ENCODE results near the gene DIO1.
A peak's percentile ranks its signal among the peaks of the same experiment; 100 is the strongest.

Gene DIO1

GRCh38 chr1:53945183-53945432, 51.1 kb downstream of the DIO1 start:
- CTCF ChIA-PET: no interaction called here
- POLR2A ChIA-PET (ENCODE audit: low non-redundant PET): interaction anchor here (0.9 kb wide), 1 partner anchor 107 kb away, joined by 4 read pairs; the partner anchor contains the start of gene NDC1

GRCh38 chr1:53945433-53946251, 51.7 kb downstream of the DIO1 start, which contains the start of gene IFT25:
TSS of gene IFT25 (minus strand) at chr1:53945699. CDS start at chr1:53940082, 5,617 bp downstream.
- DNase-seq (ENCODE audit: low spot score): peak; percentile 96
- ChIA-PET POLR2A (ENCODE audit: low non-redundant PET) (interaction anchor here (0.9 kb wide), 2 partner anchors 56 to 107 kb away, joined by 3 to 4 read pairs; partner anchors contain the start of genes NDC1 and YIPF1), CTCF (interaction anchor here (0.9 to 1.3 kb wide), 3 partner anchors 14 to 76 kb away, joined by 3 read pairs; no protein-coding TSS in a partner anchor)
- peak within 1 kb of the TSS; percentile 90 for H3K27ac ChIP-seq
- TF ChIP-seq, protein P1, sequence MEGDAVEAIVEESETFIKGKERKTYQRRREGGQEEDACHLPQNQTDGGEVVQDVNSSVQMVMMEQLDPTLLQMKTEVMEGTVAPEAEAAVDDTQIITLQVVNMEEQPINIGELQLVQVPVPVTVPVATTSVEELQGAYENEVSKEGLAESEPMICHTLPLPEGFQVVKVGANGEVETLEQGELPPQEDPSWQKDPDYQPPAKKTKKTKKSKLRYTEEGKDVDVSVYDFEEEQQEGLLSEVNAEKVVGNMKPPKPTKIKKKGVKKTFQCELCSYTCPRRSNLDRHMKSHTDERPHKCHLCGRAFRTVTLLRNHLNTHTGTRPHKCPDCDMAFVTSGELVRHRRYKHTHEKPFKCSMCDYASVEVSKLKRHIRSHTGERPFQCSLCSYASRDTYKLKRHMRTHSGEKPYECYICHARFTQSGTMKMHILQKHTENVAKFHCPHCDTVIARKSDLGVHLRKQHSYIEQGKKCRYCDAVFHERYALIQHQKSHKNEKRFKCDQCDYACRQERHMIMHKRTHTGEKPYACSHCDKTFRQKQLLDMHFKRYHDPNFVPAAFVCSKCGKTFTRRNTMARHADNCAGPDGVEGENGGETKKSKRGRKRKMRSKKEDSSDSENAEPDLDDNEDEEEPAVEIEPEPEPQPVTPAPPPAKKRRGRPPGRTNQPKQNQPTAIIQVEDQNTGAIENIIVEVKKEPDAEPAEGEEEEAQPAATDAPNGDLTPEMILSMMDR (conservative IDR thresholded peaks at IDR 0.05; ENCODE audit: low read depth): no peak

More at GRCh38 chr1:53945183-53945432, 51.1 kb downstream of the DIO1 start:
- H3K27ac ChIP-seq: peak overlapping the region; percentile 90
- TF ChIP-seq, protein P1 (conservative IDR thresholded peaks at IDR 0.05; ENCODE audit: low read depth): no peak
- DNase-seq (ENCODE audit: low spot score): no peak

DNA sequence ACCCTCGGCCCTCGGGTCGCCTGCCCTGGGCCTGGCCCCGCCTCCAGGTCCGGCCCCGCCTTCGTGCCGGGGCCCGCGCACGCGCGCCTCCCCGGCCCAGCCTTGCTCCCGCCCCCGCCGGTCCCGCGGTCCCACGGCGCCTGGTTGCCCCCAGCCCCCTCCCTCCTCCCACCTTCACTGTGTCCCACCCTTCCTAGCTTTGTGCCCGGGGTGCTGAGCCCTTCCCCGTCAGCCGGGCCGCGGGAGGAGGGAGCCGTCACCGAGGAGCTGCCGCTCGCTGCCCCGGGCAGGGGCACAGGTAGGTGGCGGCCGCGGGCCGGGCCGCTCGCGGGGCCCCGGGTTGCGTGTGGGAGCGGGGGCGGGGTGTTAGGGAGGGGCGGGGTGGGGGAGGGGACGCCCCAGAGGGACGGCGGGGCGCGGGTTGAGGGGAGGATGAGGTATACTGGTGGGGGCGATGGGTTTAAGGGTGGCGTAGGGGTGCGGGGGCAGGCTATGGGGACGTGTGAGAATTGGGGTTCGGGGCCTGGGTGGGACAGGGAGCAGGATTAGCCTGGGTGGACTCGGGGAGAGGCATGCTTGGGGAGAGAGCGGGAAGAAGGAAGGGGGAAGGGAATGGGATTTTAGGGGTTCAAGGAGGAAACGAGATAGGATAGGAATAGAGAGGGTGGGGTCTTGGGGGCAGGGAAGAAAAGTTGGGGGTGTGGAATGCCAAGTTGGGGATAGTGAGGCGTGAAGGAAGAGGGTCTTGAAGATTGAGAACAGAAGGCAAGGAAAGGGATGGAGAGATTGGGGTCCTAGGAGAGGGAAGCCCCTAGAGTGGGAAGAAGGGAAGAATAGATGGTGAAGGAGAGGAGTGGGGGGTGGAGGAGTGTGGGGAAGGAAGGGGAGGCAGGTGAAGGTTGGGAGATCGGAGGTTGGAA, 52.5 kb downstream of the DIO1 start, which contains the start of gene LRRC42:
Gene LRRC42, plus strand, starts transcription at position 99 of the 920 bp plus-strand sequence. CDS start 5,650 bp downstream, outside the sequence.
- CTCF ChIA-PET: interaction anchor here (0.9 to 1.3 kb wide), 3 partner anchors 13 to 75 kb away, joined by 3 read pairs; no protein-coding TSS in a partner anchor
- POLR2A ChIA-PET (ENCODE audit: low non-redundant PET): interaction anchor here (0.6 to 0.9 kb wide), 2 partner anchors 57 to 1281 kb away, joined by 3 to 13 read pairs; partner anchors contain the start of gene YIPF1
- DNase-seq (ENCODE audit: low spot score): peak; percentile 93
- TF ChIP-seq, protein P1 (conservative IDR thresholded peaks at IDR 0.05; ENCODE audit: low read depth): peak; percentile 54
- peak within 1 kb of the TSS; percentile 90 for H3K27ac ChIP-seq

GRCh38 chr1:53947172-53947907, 53.4 kb downstream of the DIO1 start:
- TF ChIP-seq, protein P1 (conservative IDR thresholded peaks at IDR 0.05; ENCODE audit: low read depth): no peak
- DNase-seq (ENCODE audit: low spot score): no peak
- POLR2A ChIA-PET (ENCODE audit: low non-redundant PET): no interaction called here
- CTCF ChIA-PET: interaction anchor here (0.6 kb wide), 1 partner anchor 62 kb away, joined by 3 read pairs; no protein-coding TSS in a partner anchor
- H3K27ac ChIP-seq: peak overlapping the region; percentile 90

GRCh38 chr1:53948291-53948690, 54.3 kb downstream of the DIO1 start:
- ChIA-PET CTCF (interaction anchor here (0.9 kb wide), 1 partner anchor 11 kb away, joined by 3 read pairs; no protein-coding TSS in a partner anchor), POLR2A (ENCODE audit: low non-redundant PET) (no interaction called here)
- no peak overlapping the region for H3K27ac ChIP-seq
- DNase-seq (ENCODE audit: low spot score): no peak
- TF ChIP-seq, protein P1 (conservative IDR thresholded peaks at IDR 0.05; ENCODE audit: low read depth): no peak

Data from RWPE1 (cell line).